ENCODE data around the gene CLMN.

DNA sequence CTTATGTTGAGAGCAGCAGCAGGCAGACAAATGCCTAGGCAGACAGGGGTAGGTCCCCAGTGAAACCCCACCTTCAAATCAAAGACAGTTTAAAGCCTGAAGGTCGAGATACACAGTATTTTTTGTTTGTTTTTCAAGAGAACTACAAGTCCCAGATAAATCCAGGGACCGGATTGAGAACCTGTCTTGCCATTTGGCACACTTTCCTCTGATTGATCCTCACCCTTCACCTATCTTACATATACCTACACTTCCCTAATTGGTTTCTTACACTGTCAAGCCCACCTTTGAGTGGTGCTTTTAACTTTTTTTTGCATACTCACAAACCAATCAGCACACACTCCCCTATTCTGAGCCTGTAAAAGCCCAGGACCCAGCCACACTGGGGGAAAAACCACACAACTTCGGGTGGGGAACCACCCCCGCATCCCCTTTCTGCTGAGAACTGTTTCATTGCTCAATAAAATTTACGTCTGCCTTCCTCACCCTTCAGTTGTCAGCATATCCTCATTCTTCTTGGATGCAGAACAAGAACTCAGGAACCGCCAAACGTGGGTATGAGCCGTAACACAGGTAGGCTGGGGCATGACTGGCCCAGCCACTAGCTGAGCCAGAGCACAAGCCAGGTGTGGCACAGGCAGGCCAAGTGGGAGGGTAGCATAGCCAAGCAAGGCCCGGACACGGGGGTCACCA lies 173.5 kb downstream of the CLMN start:
- no peak for TF ChIP-seq RBM22 (optimal IDR thresholded peaks at IDR 0.05; ENCODE audit: low read length)
- TF ChIP-seq, protein P1, sequence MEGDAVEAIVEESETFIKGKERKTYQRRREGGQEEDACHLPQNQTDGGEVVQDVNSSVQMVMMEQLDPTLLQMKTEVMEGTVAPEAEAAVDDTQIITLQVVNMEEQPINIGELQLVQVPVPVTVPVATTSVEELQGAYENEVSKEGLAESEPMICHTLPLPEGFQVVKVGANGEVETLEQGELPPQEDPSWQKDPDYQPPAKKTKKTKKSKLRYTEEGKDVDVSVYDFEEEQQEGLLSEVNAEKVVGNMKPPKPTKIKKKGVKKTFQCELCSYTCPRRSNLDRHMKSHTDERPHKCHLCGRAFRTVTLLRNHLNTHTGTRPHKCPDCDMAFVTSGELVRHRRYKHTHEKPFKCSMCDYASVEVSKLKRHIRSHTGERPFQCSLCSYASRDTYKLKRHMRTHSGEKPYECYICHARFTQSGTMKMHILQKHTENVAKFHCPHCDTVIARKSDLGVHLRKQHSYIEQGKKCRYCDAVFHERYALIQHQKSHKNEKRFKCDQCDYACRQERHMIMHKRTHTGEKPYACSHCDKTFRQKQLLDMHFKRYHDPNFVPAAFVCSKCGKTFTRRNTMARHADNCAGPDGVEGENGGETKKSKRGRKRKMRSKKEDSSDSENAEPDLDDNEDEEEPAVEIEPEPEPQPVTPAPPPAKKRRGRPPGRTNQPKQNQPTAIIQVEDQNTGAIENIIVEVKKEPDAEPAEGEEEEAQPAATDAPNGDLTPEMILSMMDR (CRISPR knock-in tag; IDR thresholded peaks at IDR 0.05), result no peak
- TF ChIP-seq ADNP (CRISPR knock-in tag; IDR thresholded peaks at IDR 0.05), result no peak
- TF ChIP-seq, protein P2, sequence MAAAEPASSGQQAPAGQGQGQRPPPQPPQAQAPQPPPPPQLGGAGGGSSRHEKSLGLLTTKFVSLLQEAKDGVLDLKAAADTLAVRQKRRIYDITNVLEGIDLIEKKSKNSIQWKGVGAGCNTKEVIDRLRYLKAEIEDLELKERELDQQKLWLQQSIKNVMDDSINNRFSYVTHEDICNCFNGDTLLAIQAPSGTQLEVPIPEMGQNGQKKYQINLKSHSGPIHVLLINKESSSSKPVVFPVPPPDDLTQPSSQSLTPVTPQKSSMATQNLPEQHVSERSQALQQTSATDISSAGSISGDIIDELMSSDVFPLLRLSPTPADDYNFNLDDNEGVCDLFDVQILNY (CRISPR knock-in tag; conservative IDR thresholded peaks at IDR 0.05), result no peak
- no peak for TF ChIP-seq ZNF550 (CRISPR knock-in tag; IDR thresholded peaks at IDR 0.05; ENCODE audit: borderline replicate concordance)

Measured in HepG2 (cell line).